Adrenal gland (tissue), 12 donors: ENCODE results near the gene CFD. TPM values are rescaled to one million over a fixed set of nuclear protein-coding genes. Genes with fewer than 3 reads are reported as not detected.
"Not testable (repeated sequence)": the region's sequence is repeated elsewhere in the genome, so short reads cannot be mapped to it uniquely, and the experiment has no call there.

Experiments
- DNase-seq, 7 donors: peaks; one replicate each; pipeline ENCODE4 v3.0.0-alpha.2; 2019 to 2020
- H3K27ac ChIP-seq, 5 donors: fragments of 200-600 bp; sonication (generic) in 4 of 5; 1 replicate in 3 of 5; 2 replicates in 2 of 5; pipeline versions ENCODE4 v1.5.1 to v1.8.0; 2016 to 2020; ENCODE audit warnings: mild to moderate bottlenecking in 1 of 5
- H3K27me3 ChIP-seq: fragments of 200-600 bp; 2 replicates; pipeline ENCODE4 v1.8.0; 2021
- H3K36me3 ChIP-seq, 2 donors: fragments of 200-600 bp; replicated peaks in 1 of 2; 1 replicate in 1 of 2; 2 replicates in 1 of 2; pipeline versions ENCODE4 v1.5.1 to v1.8.0; 2018 to 2022
- H3K4me1 ChIP-seq, 2 donors: fragments of 200-600 bp; replicated peaks in 1 of 2; 1 replicate in 1 of 2; 2 replicates in 1 of 2; pipeline versions ENCODE4 v1.5.1 to v1.8.0; 2018 to 2021
- H3K4me3 ChIP-seq, 4 donors: fragments of 200-600 bp; sonication (generic) in 3 of 4; one replicate each; pipeline ENCODE4 v1.5.1; 2016 to 2018
- H3K9me3 ChIP-seq, 3 donors: fragments of 200-600 bp; sonication (generic) in 1 of 3; replicated peaks in 1 of 3; 1 replicate in 2 of 3; 2 replicates in 1 of 3; pipeline versions ENCODE4 v1.5.1 to v1.8.0; 2016 to 2021
- POLR2A ChIP-seq, 2 donors: fragments of 450-650 bp; IDR thresholded peaks; one replicate each; pipeline ENCODE4 v1.6.1; 2017; ENCODE audit warnings: antibody characterized with exemption in 2 of 2, mild to moderate bottlenecking in 2 of 2, moderate library complexity in 1 of 2
- WGBS, 4 donors: extraction: QIAGEN DNeasy Blood & Tissue Kit in 2 of 4; methylation state at CpG; one replicate each; pipeline versions ENCODE4 v1.1.5 to v1.1.7; 2013 to 2017; 5-methylcytosine and 5-hydroxymethylcytosine counted together
- intact Hi-C, 2 donors: fragments of 100-400 bp; cut with DNase I; formaldehyde crosslinking; loops; one replicate each; pipeline versions ENCODE4 v1.14.1 to v1.15.0; 2022 to 2023
- polyA plus RNA-seq, 3 donors: library from polyadenylated mRNA; stranded (reverse); fragments of 200-250 nt in 2 of 3; fragments of 350-450 nt in 1 of 3; fragmentation: Illumina TruSeq in 1 of 3; extraction: RNeasy Lipid Tissue Mini Kit (QIAGEN cat#74804) in 1 of 3; gene quantifications; one replicate each; pipeline ENCODE4 v1.2.3, GENCODE V29; 2013 to 2014
- total RNA-seq, 9 donors: library from RNA; depleted of rRNA in 4 of 9; stranded (reverse); fragments of >200 nt in 4 of 9; fragments of 120-200 nt in 1 of 9; fragmentation: NEBNext Ultra II Directional in 1 of 9; extraction: Animal tissue kit (Norgen Biotek cat#: 25700) in 1 of 9; gene quantifications; one replicate each; pipeline versions ENCODE4 v1.1.0 to v1.2.4, GENCODE V29; 2013 to 2023
- TF ChIP-seq, protein P1 (sequence below), 6 experiments: fragments of 450-650 bp in 4 of 6; fragments of 200-600 bp in 2 of 6; sonication (generic) in 1 of 6; IDR thresholded peaks; 1 replicate in 5 of 6; 2 replicates in 1 of 6; pipeline versions ENCODE4 v1.5.1 to v1.8.0; 2016 to 2021; ENCODE audit warnings: antibody characterized with exemption in 6 of 6, mild to moderate bottlenecking in 2 of 6, moderate library complexity in 1 of 6
- donor health status: healthy with polysubstance abuse.
- donor health status: Bipolar disorder and iron deficiency.
- donor health status: DM: yes; HTN: yes; CAD: no.
- donor health status: DM: no; HTN: no; CAD: no.
- donor health status: DM: no; HTN: no; CAD: no.
- donor health status: DM: yes; HTN: yes; CAD: no.

The CFD gene
- total and polyA plus RNA-seq, 12 donors: 0.92 to 466 (median 55.1) TPM

DNA sequence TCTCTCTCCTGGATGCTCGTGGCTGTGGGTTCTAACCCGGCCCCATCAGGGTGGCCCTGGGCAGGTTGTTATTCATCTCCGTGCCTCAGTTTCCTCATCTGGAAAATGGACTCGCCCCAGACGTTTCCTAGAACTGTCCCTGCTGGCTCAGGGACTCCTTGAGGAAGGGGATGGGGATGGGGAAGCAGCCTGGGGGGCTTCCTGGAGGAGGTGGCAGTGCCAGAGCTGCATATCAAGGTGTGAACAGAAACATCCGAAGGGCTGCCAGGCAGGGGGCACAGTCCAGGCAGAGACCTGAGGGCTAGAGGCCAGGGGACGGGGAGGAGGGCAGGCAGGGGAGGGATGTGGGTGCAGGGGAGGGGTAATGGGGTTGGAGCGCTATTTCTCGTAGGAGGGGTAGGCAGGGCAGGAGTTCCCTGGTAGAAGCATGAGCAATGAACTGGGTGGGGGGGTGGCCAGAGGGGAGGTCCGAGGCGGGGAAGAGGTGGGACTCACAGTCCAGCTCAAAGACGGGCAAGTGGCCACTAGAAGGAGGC, 11.0 kb upstream of the CFD start:
- H3K4me1 ChIP-seq: peaks cover 6 to 15% of the 10 kb centered on the region in 2 donors
- no peak for TF ChIP-seq POLR2A (IDR thresholded peaks at IDR 0.05)
- TF ChIP-seq, protein P1, sequence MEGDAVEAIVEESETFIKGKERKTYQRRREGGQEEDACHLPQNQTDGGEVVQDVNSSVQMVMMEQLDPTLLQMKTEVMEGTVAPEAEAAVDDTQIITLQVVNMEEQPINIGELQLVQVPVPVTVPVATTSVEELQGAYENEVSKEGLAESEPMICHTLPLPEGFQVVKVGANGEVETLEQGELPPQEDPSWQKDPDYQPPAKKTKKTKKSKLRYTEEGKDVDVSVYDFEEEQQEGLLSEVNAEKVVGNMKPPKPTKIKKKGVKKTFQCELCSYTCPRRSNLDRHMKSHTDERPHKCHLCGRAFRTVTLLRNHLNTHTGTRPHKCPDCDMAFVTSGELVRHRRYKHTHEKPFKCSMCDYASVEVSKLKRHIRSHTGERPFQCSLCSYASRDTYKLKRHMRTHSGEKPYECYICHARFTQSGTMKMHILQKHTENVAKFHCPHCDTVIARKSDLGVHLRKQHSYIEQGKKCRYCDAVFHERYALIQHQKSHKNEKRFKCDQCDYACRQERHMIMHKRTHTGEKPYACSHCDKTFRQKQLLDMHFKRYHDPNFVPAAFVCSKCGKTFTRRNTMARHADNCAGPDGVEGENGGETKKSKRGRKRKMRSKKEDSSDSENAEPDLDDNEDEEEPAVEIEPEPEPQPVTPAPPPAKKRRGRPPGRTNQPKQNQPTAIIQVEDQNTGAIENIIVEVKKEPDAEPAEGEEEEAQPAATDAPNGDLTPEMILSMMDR (IDR thresholded peaks at IDR 0.05): no peak
- H3K36me3 ChIP-seq: no peaks in the 10 kb centered on the region
- H3K27me3 ChIP-seq: peaks cover 19% of the 10 kb centered on the region
- no peak overlapping the region for H3K27ac ChIP-seq
- intact Hi-C loops: no loop called here
- no peaks in the 10 kb centered on the region for H3K9me3 ChIP-seq
- 36 to 45% (median 43%) methylated on average over 9 to 12 of the region's 12 CpGs for WGBS, 4 donors
- DNase-seq: peak in 1 of 7 donors; percentile 28
- H3K4me3 ChIP-seq: no peak overlapping the region

DNA sequence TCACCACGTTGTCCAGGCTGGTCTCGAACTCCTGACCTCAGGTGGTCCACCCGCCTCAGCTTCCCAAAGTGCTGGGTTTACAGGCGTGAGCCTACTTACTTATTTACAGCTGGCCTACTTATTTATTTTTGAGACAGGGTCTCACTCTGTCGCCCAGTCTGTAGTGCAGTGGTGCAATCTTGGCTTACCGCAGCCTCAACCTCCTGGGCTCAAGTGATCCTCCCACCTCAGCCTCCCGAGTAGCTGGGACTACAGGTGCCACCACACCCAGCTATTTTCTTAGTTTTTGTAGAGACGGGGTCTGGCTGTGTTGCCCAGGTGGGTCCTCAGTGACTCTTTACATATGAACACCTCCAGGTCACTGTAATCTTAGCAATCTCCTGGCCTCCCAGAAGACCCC, 10.3 kb upstream of the CFD start:
- DNase-seq, H3K4me3 ChIP-seq, H3K36me3 ChIP-seq, intact Hi-C loops, H3K4me1 ChIP-seq, H3K9me3 ChIP-seq, H3K27ac ChIP-seq: not testable (repeated sequence)
- peaks cover 14% of the 10 kb centered on the region for H3K27me3 ChIP-seq
- WGBS, 4 donors: 78 to 85% (median 82%) methylated on average over 8 of the region's 8 CpGs

GRCh38 chr19:850221-850978, 9.1 kb upstream of the CFD start:
- Histone ChIP-seq H3K27ac (peak overlapping the region; percentile 21 to 92 (median 65)), H3K4me1 (peaks cover 0 to 10% of the 10 kb centered on the region in 2 donors), H3K36me3 (no peaks in the 10 kb centered on the region), H3K27me3 (peaks cover 14% of the 10 kb centered on the region), H3K4me3 (peak overlapping the region in 1 of 4 donors; percentile 21), H3K9me3 (no peaks in the 10 kb centered on the region)
- intact Hi-C loops: loop anchor here in 1 of 2 donors (10.0 kb wide), 1 partner anchor 76 kb away; no protein-coding TSS in a partner anchor
- DNase-seq: peak; percentile 88 to 98 (median 96)
- TF ChIP-seq, protein P1 (IDR thresholded peaks at IDR 0.05): no peak
- peak in 1 of 2 donors; percentile 35 for TF ChIP-seq POLR2A (IDR thresholded peaks at IDR 0.05)
- WGBS, 4 donors: 13 to 52% (median 26%) methylated on average over 8 to 28 of the region's 28 CpGs

DNA sequence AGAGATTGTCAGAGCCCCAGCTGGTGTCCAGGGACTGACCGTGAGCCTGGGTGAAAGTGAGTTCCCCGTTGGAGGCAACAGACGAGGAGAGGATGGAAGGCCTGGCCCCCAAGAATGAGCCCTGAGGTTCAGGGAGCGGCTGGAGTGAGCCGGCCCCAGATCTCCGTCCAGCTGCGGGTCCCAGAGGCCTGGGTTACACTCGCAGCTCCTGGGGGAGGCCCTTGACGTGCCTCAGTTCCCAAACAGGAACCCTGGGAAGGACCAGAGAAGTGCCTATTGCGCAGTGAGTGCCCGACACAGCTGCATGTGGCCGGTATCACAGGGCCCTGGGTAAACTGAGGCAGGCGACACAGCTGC, 8.5 kb upstream of the CFD start:
- H3K27me3 ChIP-seq: peaks cover 13% of the 10 kb centered on the region
- H3K27ac ChIP-seq: peak overlapping the region; percentile 21 to 92 (median 65)
- intact Hi-C loops: loop anchor here in 1 of 2 donors (10.0 kb wide), 1 partner anchor 76 kb away; no protein-coding TSS in a partner anchor
- 17 to 36% (median 27%) methylated on average over 7 to 13 of the region's 13 CpGs for WGBS, 4 donors
- no peaks in the 10 kb centered on the region for H3K9me3 ChIP-seq
- no peaks in the 10 kb centered on the region for H3K36me3 ChIP-seq
- H3K4me1 ChIP-seq: peaks cover 0 to 10% of the 10 kb centered on the region in 2 donors
- peak overlapping the region in 1 of 4 donors; percentile 21 for H3K4me3 ChIP-seq
- DNase-seq: no peak
- TF ChIP-seq, protein P1 (IDR thresholded peaks at IDR 0.05): no peak
- peak in 1 of 2 donors; percentile 4 for TF ChIP-seq POLR2A (IDR thresholded peaks at IDR 0.05)
